Measurements from ENCODE around the gene C17orf107. TPM values are rescaled to one million over a fixed set of nuclear protein-coding genes. Genes with fewer than 3 reads are reported as not detected.
A peak's percentile ranks its signal among the peaks of the same experiment; 100 is the strongest.
"Not testable (repeated sequence)": the region's sequence is repeated elsewhere in the genome, so short reads cannot be mapped to it uniquely, and the experiment has no call there.

Gene C17orf107
- total RNA-seq, 2 donors from 2014 or later = 5.2 to 11.9 TPM

DNA sequence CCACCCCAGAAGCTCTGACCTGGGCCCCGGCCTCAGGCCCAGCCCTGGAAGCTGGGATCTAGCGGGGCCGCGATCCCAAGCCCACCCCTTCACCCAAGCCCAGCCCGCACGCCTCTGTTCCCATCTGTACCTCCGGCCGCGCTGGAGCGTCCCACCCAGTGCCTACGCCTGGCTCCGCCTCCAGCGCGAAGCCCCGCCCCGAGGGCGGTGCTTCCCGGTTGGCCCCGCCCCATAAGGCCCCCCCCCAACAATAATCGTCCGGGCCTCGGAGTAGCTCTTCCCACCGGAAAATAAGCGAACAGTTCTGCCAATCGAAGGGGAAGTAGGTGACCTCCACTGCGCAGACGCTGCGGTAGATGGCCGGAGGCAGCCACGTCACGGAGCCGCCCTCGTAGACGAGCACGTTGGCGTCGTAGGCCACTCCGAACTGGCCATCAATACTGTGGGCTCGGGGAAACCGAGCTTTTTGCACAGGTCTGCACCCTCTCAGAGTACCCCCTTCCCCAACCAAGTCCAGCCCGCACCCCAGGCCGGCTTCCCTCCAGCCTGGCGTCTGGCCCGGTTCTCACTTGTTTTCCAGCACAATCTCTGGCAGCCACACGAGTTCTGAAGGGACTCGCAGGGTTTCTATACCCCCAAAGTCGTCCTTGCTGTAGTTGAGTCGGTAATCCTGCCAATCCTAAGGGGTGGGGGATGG is 2.5 kb downstream of the C17orf107 start:
- H3K4me1 ChIP-seq = peaks cover 45% of the 10 kb centered on the region
- peak in 2 of 4 donors; percentile 32 to 40 for DNase-seq

GRCh38 chr17:4902540-4902939 is 3.2 kb downstream of the C17orf107 start:
- no peak for DNase-seq
- no peak for ATAC-seq
- H3K36me3 ChIP-seq (replicated peaks in 1 of 2; ENCODE audit: insufficient read depth in 1 of 2, low read depth in 2 of 2) = no peaks in the 10 kb centered on the region
- no peaks in the 10 kb centered on the region for H3K27me3 ChIP-seq
- no peak overlapping the region for H3K4me3 ChIP-seq
- intact Hi-C loops (cut with DNase I) = no loop called here
- 48 to 60% methylated on average over 8 of the region's 8 CpGs for WGBS, 2 donors
- peak overlapping the region in 1 of 4 donors; percentile 12 for H3K27ac ChIP-seq
- TF ChIP-seq, protein P1, sequence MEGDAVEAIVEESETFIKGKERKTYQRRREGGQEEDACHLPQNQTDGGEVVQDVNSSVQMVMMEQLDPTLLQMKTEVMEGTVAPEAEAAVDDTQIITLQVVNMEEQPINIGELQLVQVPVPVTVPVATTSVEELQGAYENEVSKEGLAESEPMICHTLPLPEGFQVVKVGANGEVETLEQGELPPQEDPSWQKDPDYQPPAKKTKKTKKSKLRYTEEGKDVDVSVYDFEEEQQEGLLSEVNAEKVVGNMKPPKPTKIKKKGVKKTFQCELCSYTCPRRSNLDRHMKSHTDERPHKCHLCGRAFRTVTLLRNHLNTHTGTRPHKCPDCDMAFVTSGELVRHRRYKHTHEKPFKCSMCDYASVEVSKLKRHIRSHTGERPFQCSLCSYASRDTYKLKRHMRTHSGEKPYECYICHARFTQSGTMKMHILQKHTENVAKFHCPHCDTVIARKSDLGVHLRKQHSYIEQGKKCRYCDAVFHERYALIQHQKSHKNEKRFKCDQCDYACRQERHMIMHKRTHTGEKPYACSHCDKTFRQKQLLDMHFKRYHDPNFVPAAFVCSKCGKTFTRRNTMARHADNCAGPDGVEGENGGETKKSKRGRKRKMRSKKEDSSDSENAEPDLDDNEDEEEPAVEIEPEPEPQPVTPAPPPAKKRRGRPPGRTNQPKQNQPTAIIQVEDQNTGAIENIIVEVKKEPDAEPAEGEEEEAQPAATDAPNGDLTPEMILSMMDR (IDR thresholded peaks at IDR 0.05) = no peak
- no peaks in the 10 kb centered on the region for H3K9me3 ChIP-seq
- peaks cover 45% of the 10 kb centered on the region for H3K4me1 ChIP-seq

More for the DNA sequence above, 2.5 kb downstream of the C17orf107 start:
- Histone ChIP-seq H3K27ac (peak overlapping the region in 1 of 4 donors; percentile 12), H3K27me3 (no peaks in the 10 kb centered on the region), H3K4me3 (no peak overlapping the region), H3K9me3 (no peaks in the 10 kb centered on the region), H3K36me3 (replicated peaks in 1 of 2; ENCODE audit: insufficient read depth in 1 of 2, low read depth in 2 of 2) (no peaks in the 10 kb centered on the region)
- intact Hi-C loops (cut with DNase I) = no loop called here
- TF ChIP-seq POLR2A (IDR thresholded peaks at IDR 0.05) = peak in 1 of 3 donors; percentile 7
- TF ChIP-seq, protein P1 (IDR thresholded peaks at IDR 0.05) = no peak
- ATAC-seq = no peak
- 62 to 66% methylated on average over 32 to 41 of the region's 48 CpGs for WGBS, 2 donors

GRCh38 chr17:4903051-4903818 is 3.9 kb downstream of the C17orf107 start, which contains the start of gene CHRNE:
CHRNE (minus strand) TSS chr17:4903098; CDS start chr17:4903063, 35 bp downstream.
- intact Hi-C loops (cut with DNase I) = no loop called here
- TF ChIP-seq POLR2A (IDR thresholded peaks at IDR 0.05) = no peak
- TF ChIP-seq, protein P1 (IDR thresholded peaks at IDR 0.05) = peak; percentile 50 to 90 (median 71)
- peak; percentile 86 to 91 (median 88) for DNase-seq
- Histone ChIP-seq H3K9me3 (no peaks in the 10 kb centered on the region), H3K4me3 (no peak within 1 kb of the TSS), H3K36me3 (replicated peaks in 1 of 2; ENCODE audit: insufficient read depth in 1 of 2, low read depth in 2 of 2) (no peaks in the 10 kb centered on the region), H3K27ac (peak within 1 kb of the TSS in 1 of 4 donors; percentile 24), H3K27me3 (no peaks in the 10 kb centered on the region), H3K4me1 (peaks cover 42% of the 10 kb centered on the region)
- peak; percentile 53 for ATAC-seq
- WGBS, 2 donors = 6 to 7% methylated on average over 9 to 10 of the region's 10 CpGs

DNA sequence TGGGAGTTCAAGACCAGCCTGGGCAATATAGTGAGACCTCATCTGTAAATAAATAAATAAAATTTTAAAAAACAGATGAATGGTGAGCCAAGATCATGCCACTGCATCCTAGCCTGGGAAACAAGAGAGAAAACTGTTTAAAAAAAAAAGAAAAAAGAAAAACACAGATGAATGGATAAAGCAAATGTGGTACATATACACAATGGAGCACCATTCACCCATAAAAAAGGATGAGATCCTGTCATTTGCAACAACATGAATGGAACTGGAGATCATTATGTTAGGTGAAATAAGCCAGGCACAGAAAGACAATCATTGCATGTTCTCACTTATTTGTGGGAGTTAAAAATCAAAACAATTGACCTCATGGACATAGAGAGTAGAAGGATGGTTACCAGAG is 7.3 kb downstream of the C17orf107 start:
- H3K27me3 ChIP-seq; intact Hi-C loops (cut with DNase I); ATAC-seq; DNase-seq; H3K9me3 ChIP-seq; H3K4me3 ChIP-seq; H3K36me3 ChIP-seq (replicated peaks in 1 of 2; ENCODE audit: insufficient read depth in 1 of 2, low read depth in 2 of 2); H3K27ac ChIP-seq: not testable (repeated sequence)
- H3K4me1 ChIP-seq = peaks cover 25% of the 10 kb centered on the region

GRCh38 chr17:4908301-4908700 is 9.0 kb downstream of the C17orf107 start:
- Histone ChIP-seq H3K4me3 (no peak overlapping the region), H3K9me3 (no peaks in the 10 kb centered on the region), H3K27me3 (no peaks in the 10 kb centered on the region), H3K27ac (peak overlapping the region in 2 of 4 donors; percentile 59 to 61), H3K4me1 (peaks cover 18% of the 10 kb centered on the region), H3K36me3 (replicated peaks in 1 of 2; ENCODE audit: insufficient read depth in 1 of 2, low read depth in 2 of 2) (no peaks in the 10 kb centered on the region)
- WGBS, 2 donors = 47 to 66% methylated on average over 7 to 9 of the region's 10 CpGs
- no peak for DNase-seq
- no peak for TF ChIP-seq POLR2A (IDR thresholded peaks at IDR 0.05)
- TF ChIP-seq, protein P1 (IDR thresholded peaks at IDR 0.05) = no peak
- no peak for ATAC-seq
- intact Hi-C loops (cut with DNase I) = no loop called here

All from body of pancreas (tissue), 4 donors.